SK-N-SH (cell line): ENCODE results near the gene GLTPD2. TPM values are rescaled to one million over a fixed set of nuclear protein-coding genes. Genes with fewer than 3 reads are reported as not detected.

Experiments
- CTCF ChIA-PET: fragments of 300-600, 350-600 bp; formaldehyde crosslinking; extraction: SDS; loops from one replicate; lab custom pipeline; 2021; lab: Yijun Ruan, JAX
- POLR2A ChIA-PET: fragments of 350-600 bp; sonication (Branson Sonifier 250); formaldehyde crosslinking; extraction: SDS; loops from one replicate; lab custom pipeline; 2020; ENCODE audit warnings: antibody characterized with exemption, inconsistent platforms; lab: Yijun Ruan, JAX
- DNase-seq: peaks from one replicate; pipeline ENCODE4 v3.0.0; 2012
- H2AFZ ChIP-seq: fragments of 200-600 bp; sonication (generic); 2 replicates; pipeline ENCODE4 v1.8.1; 2016; ENCODE audit warnings: antibody characterized with exemption, mild to moderate bottlenecking, low read depth
- H3F3A ChIP-seq: fragments of 200-600 bp; sonication (generic); replicated peaks from 2 replicates; pipeline ENCODE3; 2016; ENCODE audit warnings: antibody characterized with exemption, mild to moderate bottlenecking; ENCODE audit not compliant: insufficient read depth
- H3K27ac ChIP-seq, 2 experiments: fragments of 200-500 bp in 1 of 2; fragments of 200-600 bp in 1 of 2; sonication (Bioruptor generic) in 1 of 2; sonication (generic), shearing (Covaris generic) in 1 of 2; 2 replicates each; pipeline versions ENCODE4 v1.5.1 to v1.6.1; 2014 to 2016; ENCODE audit warnings: low read depth in 2 of 2, inconsistent platforms in 1 of 2, low read length in 1 of 2, mild to moderate bottlenecking in 1 of 2, mixed read lengths in 1 of 2
- H3K27me3 ChIP-seq: fragments of 200-600 bp; sonication (generic), shearing (Covaris generic); 2 replicates; pipeline ENCODE4 v1.6.1; 2016; ENCODE audit warnings: mixed run types; ENCODE audit not compliant: insufficient read depth
- H3K36me3 ChIP-seq, 2 experiments: fragments of 200-500 bp in 1 of 2; fragments of 200-600 bp in 1 of 2; sonication (Bioruptor generic) in 1 of 2; sonication (generic) in 1 of 2; replicated peaks in 1 of 2; 2 replicates each; pipeline versions ENCODE3 to v1.5.1; 2014 to 2016; ENCODE audit warnings: low read length in 1 of 2, mild to moderate bottlenecking in 1 of 2; ENCODE audit not compliant: insufficient read depth in 2 of 2, control insufficient read depth in 1 of 2
- H3K4me1 ChIP-seq, 2 experiments: fragments of 200-500 bp in 1 of 2; fragments of 200-600 bp in 1 of 2; sonication (Bioruptor generic) in 1 of 2; sonication (generic), shearing (Covaris generic) in 1 of 2; 2 replicates each; pipeline versions ENCODE4 v1.5.1 to v1.6.1; 2014 to 2016; ENCODE audit warnings: low read depth in 1 of 2, low read length in 1 of 2, mixed run types in 1 of 2; ENCODE audit not compliant: insufficient read depth in 2 of 2, control insufficient read depth in 1 of 2
- H3K4me2 ChIP-seq: fragments of 200-600 bp; sonication (generic), shearing (Covaris generic); 2 replicates; pipeline ENCODE4 v1.6.1; 2017; ENCODE audit warnings: mixed run types
- H3K4me3 ChIP-seq, 2 experiments: fragments of 200-500 bp in 1 of 2; fragments of 200-600 bp in 1 of 2; sonication (Bioruptor generic) in 1 of 2; sonication (generic), shearing (Covaris generic) in 1 of 2; 2 replicates each; pipeline versions ENCODE4 v1.5.1 to v1.8.1; 2014 to 2016; ENCODE audit warnings: low read depth in 2 of 2, inconsistent platforms in 1 of 2, low read length in 1 of 2, mild to moderate bottlenecking in 1 of 2, mixed read lengths in 1 of 2, moderate library complexity in 1 of 2
- H3K79me2 ChIP-seq: fragments of 200-600 bp; sonication (generic); 2 replicates; pipeline ENCODE4 v1.8.1; 2017; ENCODE audit warnings: mild to moderate bottlenecking; ENCODE audit not compliant: insufficient read depth
- H3K9ac ChIP-seq: fragments of 200-600 bp; sonication (generic); 2 replicates; pipeline ENCODE4 v1.6.1; 2017; ENCODE audit warnings: mixed run types
- H3K9me2 ChIP-seq: fragments of 200-600 bp; sonication (generic); 2 replicates; pipeline ENCODE4 v1.6.1; 2017; ENCODE audit warnings: mixed run types
- H3K9me3 ChIP-seq: fragments of 200-600 bp; sonication (generic); 2 replicates; pipeline ENCODE4 v1.6.1; 2017; ENCODE audit warnings: mixed run types, mild to moderate bottlenecking, moderate library complexity
- H4K20me1 ChIP-seq: fragments of 200-600 bp; sonication (generic); 2 replicates; pipeline ENCODE4 v1.6.1; 2017; ENCODE audit warnings: mild to moderate bottlenecking, mixed run types; ENCODE audit not compliant: insufficient read depth
- CHD2 ChIP-seq: fragments of 150-350 bp; IDR thresholded peaks from 2 replicates; pipeline ENCODE4 v1.6.1; 2018; ENCODE audit warnings: low read length; ENCODE audit not compliant: partially characterized antibody
- ELF1 ChIP-seq: IDR thresholded peaks from 2 replicates; pipeline ENCODE4 v1.4.0; 2012
- EP300 ChIP-seq, 2 experiments: IDR thresholded peaks; 2 replicates each; pipeline versions ENCODE4 v1.4.0 to v1.6.1; 2012; ENCODE audit warnings: borderline replicate concordance in 1 of 2, low read depth in 1 of 2, low read length in 1 of 2
- MEF2A ChIP-seq: IDR thresholded peaks from 2 replicates; pipeline ENCODE4 v1.4.0; 2012; ENCODE audit warnings: low read depth, borderline replicate concordance
- NRF1 ChIP-seq: IDR thresholded peaks from 2 replicates; pipeline ENCODE4 v1.6.1; 2012; ENCODE audit warnings: low read depth, mild to moderate bottlenecking, low read length
- REST ChIP-seq: IDR thresholded peaks from 2 replicates; pipeline ENCODE4 v1.6.1; 2012; ENCODE audit warnings: mild to moderate bottlenecking, low read depth, low read length, moderate library complexity
- SIN3A ChIP-seq: IDR thresholded peaks from 2 replicates; pipeline ENCODE4 v1.6.1; 2012; ENCODE audit warnings: low read depth, mild to moderate bottlenecking, low read length, moderate library complexity, borderline replicate concordance
- WGBS: methylation state at CpG from one replicate; pipeline ENCODE4 v1.1.6; 2017; ENCODE audit warnings: low lambda C conversion rate; 5-methylcytosine and 5-hydroxymethylcytosine counted together
- polyA plus RNA-seq, 3 experiments: library from polyadenylated mRNA; depleted of rRNA; stranded (reverse); fragments of >200 nt; gene quantifications; 2 replicates each; pipeline ENCODE4 v1.2.3, GENCODE V29; 2012
- TF ChIP-seq, protein P1 (sequence below): fragments of 200-600 bp; sonication (generic); IDR thresholded peaks from 2 replicates; pipeline ENCODE4 v1.6.1; 2017; ENCODE audit warnings: antibody characterized with exemption, mild to moderate bottlenecking, moderate library complexity
- TF ChIP-seq, protein P2 (sequence below): fragments of 150-350 bp; IDR thresholded peaks from 2 replicates; pipeline ENCODE4 v1.6.1; 2017; ENCODE audit warnings: antibody characterized with exemption, low read length, low read depth, borderline replicate concordance
- TF ChIP-seq, protein P3 (sequence below): IDR thresholded peaks from 2 replicates; pipeline ENCODE4 v1.4.0; 2012; ENCODE audit warnings: low read depth

The GLTPD2 gene
- polyA plus RNA-seq, 1 of the 3 experiments (the other 2 are of a cell fraction): not detected

DNA sequence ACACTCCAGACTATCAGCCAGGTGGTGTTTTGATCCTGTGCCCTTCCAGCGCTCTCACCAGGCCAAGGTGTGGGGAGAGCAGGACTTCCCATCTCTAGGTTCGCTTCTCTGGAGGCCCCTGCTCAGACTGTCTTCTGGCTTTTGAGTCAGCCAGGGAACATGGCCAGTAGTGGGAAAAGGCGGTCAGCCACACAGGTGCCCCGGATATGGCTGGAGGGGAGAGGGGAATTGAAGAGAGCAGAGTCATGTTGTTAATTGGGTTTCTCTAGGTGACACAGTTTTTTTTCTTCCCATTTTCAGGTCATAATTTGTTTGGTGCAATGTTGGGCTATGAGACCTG lies 45.9 kb downstream of the GLTPD2 start (continued):
- no peak for TF ChIP-seq CHD2
- no peak for TF ChIP-seq MEF2A
- TF ChIP-seq, protein P1, sequence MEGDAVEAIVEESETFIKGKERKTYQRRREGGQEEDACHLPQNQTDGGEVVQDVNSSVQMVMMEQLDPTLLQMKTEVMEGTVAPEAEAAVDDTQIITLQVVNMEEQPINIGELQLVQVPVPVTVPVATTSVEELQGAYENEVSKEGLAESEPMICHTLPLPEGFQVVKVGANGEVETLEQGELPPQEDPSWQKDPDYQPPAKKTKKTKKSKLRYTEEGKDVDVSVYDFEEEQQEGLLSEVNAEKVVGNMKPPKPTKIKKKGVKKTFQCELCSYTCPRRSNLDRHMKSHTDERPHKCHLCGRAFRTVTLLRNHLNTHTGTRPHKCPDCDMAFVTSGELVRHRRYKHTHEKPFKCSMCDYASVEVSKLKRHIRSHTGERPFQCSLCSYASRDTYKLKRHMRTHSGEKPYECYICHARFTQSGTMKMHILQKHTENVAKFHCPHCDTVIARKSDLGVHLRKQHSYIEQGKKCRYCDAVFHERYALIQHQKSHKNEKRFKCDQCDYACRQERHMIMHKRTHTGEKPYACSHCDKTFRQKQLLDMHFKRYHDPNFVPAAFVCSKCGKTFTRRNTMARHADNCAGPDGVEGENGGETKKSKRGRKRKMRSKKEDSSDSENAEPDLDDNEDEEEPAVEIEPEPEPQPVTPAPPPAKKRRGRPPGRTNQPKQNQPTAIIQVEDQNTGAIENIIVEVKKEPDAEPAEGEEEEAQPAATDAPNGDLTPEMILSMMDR: no peak
- TF ChIP-seq REST: no peak

DNA sequence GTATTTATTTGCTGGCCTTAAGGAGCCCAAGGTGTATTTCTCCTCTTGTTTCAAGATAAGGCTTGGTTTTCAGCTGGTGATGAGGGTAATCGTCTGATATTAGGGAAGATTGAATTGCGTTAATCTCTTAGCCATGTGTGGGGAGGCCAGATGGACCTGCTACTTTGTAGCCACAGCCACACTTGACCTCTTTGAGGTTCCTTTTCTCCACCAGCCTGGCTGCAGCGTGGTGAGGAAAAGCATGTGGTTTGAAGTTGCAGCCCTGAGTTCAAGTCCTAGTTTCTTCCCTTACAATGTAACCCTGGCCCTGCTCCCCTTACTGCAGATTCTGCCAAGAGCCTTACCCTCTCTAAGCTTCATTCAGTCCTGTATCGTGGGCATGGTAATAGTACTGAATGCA lies 47.5 kb downstream of the GLTPD2 start:
- Histone ChIP-seq H3K27ac (no peak overlapping the region), H3K36me3 (peaks cover 0 to 11% of the 10 kb centered on the region in 2 experiments), H3K9me3 (no peaks in the 10 kb centered on the region), H4K20me1 (peaks cover 39% of the 10 kb centered on the region), H3F3A (peaks cover 3% of the 10 kb centered on the region), H3K9ac (no peak overlapping the region), H3K9me2 (no peaks in the 10 kb centered on the region), H3K4me1 (peaks cover 7 to 30% of the 10 kb centered on the region in 2 experiments; a peak in 3 of 4 replicates), H3K4me2 (no peak overlapping the region), H3K4me3 (no peak overlapping the region), H3K79me2 (peaks cover 78% of the 10 kb centered on the region), H2AFZ (no peak overlapping the region), H3K27me3 (no peaks in the 10 kb centered on the region)
- no peak for DNase-seq
- ChIA-PET CTCF (interaction anchor here (1.0 to 3.5 kb wide), 4 partner anchors 14 to 48 kb away, joined by 3 to 19 read pairs (median 6); no protein-coding TSS in a partner anchor), POLR2A (no interaction called here)
- TF ChIP-seq, protein P2, sequence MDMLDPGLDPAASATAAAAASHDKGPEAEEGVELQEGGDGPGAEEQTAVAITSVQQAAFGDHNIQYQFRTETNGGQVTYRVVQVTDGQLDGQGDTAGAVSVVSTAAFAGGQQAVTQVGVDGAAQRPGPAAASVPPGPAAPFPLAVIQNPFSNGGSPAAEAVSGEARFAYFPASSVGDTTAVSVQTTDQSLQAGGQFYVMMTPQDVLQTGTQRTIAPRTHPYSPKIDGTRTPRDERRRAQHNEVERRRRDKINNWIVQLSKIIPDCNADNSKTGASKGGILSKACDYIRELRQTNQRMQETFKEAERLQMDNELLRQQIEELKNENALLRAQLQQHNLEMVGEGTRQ: no peak
- TF ChIP-seq ELF1 (no peak), NRF1 (no peak), SIN3A (no peak), EP300 (IDR thresholded peaks at IDR 0.05; ENCODE audit: borderline replicate concordance in 1 of 2, low read depth in 1 of 2, low read length in 1 of 2) (no peak)
- TF ChIP-seq, protein P3, sequence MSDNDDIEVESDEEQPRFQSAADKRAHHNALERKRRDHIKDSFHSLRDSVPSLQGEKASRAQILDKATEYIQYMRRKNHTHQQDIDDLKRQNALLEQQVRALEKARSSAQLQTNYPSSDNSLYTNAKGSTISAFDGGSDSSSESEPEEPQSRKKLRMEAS: no peak
- WGBS: 94% methylated on average over 4 of the region's 4 CpGs
